Gastroesophageal sphincter (tissue), 4 donors: ENCODE data around the gene HES3. TPM values are rescaled to one million over a fixed set of nuclear protein-coding genes. Genes with fewer than 3 reads are reported as not detected.

ENCODE experiments used
- ATAC-seq: fragments of 150-250 bp; one replicate; pipeline ENCODE4 v1.9.1; 2016; ENCODE audit warnings: mild to moderate bottlenecking, moderate library complexity
- H3K27ac ChIP-seq, 4 donors: fragments of 200-600 bp; sonication (generic) in 3 of 4; 1 replicate in 3 of 4; 2 replicates in 1 of 4; pipeline ENCODE4 v1.5.1; 2016 to 2019
- H3K27me3 ChIP-seq: fragments of 200-600 bp; sonication (generic); one replicate; pipeline ENCODE4 v1.5.1; 2019
- H3K36me3 ChIP-seq, 2 donors: fragments of 200-600 bp; sonication (generic); one replicate each; pipeline ENCODE4 v1.5.1; 2019; ENCODE audit warnings: control low read depth in 1 of 2
- H3K4me1 ChIP-seq, 3 donors: fragments of 200-600 bp; sonication (generic); 1 replicate in 2 of 3; 2 replicates in 1 of 3; pipeline ENCODE4 v1.5.1; 2016 to 2019; ENCODE audit warnings: control low read depth in 2 of 3
- H3K4me3 ChIP-seq, 2 donors: fragments of 200-600 bp; sonication (generic); one replicate each; pipeline ENCODE4 v1.5.1; 2019; ENCODE audit warnings: mild to moderate bottlenecking in 1 of 2, moderate library complexity in 1 of 2
- H3K9me3 ChIP-seq, 3 donors: fragments of 200-600 bp; sonication (generic); one replicate each; pipeline ENCODE4 v1.5.1; 2017 to 2019; ENCODE audit warnings: control low read depth in 2 of 3
- EP300 ChIP-seq: sonication (generic); formaldehyde crosslinking; IDR thresholded peaks from one replicate; pipeline ENCODE4 v1.6.1; 2017; ENCODE audit warnings: antibody characterized with exemption, mild to moderate bottlenecking
- POLR2A ChIP-seq, 2 donors: fragments of 450-650 bp; IDR thresholded peaks; one replicate each; pipeline ENCODE4 v1.6.1; 2017; ENCODE audit warnings: antibody characterized with exemption in 2 of 2, mild to moderate bottlenecking in 2 of 2, moderate library complexity in 1 of 2
- POLR2AphosphoS5 ChIP-seq: sonication (generic); formaldehyde crosslinking; IDR thresholded peaks from one replicate; pipeline ENCODE4 v1.6.1; 2017; ENCODE audit warnings: antibody characterized with exemption
- WGBS, 2 donors: methylation state at CpG; one replicate each; pipeline ENCODE4 v1.1.5; 2018; ENCODE audit warnings: low coverage in 1 of 2; 5-methylcytosine and 5-hydroxymethylcytosine counted together
- total RNA-seq, 4 donors: library from RNA; depleted of rRNA; stranded (reverse); fragments of >200 nt; gene quantifications; one replicate each; pipeline ENCODE4 v1.1.0, GENCODE V29; 2016
- TF ChIP-seq, protein P1 (sequence below), 4 experiments: fragments of 200-600 bp in 2 of 4; fragments of 450-650 bp in 2 of 4; sonication (generic) in 1 of 4; IDR thresholded peaks; one replicate each; pipeline ENCODE4 v1.5.1; 2017 to 2019; ENCODE audit warnings: antibody characterized with exemption in 4 of 4, mild to moderate bottlenecking in 2 of 4, moderate library complexity in 2 of 4

HES3 gene
- total RNA-seq, 4 donors from 2014 or later: not detected

DNA sequence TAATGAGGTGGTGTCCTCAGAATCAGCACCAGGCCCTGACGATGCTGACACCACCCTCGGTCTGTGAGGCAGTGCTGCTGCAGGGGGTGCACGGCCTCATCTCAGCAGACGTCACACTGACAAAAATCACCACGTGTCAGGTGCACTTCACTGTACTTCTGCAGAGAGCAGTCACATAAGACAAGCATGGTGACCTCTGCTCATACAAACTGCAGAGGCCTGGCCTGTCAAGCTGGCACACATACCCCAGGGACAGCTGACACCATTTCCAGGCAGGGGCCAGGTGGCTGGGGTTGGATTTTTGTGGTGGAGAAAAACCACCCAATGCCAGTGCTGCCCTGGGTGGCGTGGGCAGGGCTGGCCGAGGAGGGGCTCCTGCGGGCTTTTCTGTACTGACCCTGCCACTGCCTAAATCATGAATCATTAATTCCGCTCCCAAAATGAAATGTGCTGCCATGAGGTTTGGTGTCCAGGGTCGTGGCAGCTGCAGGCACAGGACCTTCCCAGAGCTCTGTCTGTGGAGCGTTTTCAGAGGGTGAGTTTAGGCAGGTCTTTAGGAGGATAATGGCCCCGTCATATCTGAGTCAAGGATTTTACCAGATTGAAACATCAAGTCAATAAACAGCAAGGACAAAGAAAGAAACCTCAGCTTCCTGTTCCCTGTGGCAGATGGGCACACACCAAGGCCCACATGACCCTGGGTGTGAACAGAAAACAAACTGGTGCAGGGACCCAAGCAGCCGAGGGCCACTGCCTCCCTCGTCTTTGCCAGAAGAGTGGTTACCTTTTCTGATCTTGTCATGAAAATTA, 50.3 kb downstream of the HES3 start:
- Histone ChIP-seq H3K36me3 (peaks cover 0 to 20% of the 10 kb centered on the region in 2 donors), H3K27ac (no peak overlapping the region), H3K4me3 (no peak overlapping the region), H3K9me3 (no peaks in the 10 kb centered on the region), H3K27me3 (no peaks in the 10 kb centered on the region), H3K4me1 (no peaks in the 10 kb centered on the region)
- 90 to 100% methylated on average over 2 to 6 of the region's 14 CpGs for WGBS, 2 donors
- TF ChIP-seq POLR2AphosphoS5 (no peak), EP300 (no peak), POLR2A (IDR thresholded peaks at IDR 0.05) (no peak)
- TF ChIP-seq, protein P1, sequence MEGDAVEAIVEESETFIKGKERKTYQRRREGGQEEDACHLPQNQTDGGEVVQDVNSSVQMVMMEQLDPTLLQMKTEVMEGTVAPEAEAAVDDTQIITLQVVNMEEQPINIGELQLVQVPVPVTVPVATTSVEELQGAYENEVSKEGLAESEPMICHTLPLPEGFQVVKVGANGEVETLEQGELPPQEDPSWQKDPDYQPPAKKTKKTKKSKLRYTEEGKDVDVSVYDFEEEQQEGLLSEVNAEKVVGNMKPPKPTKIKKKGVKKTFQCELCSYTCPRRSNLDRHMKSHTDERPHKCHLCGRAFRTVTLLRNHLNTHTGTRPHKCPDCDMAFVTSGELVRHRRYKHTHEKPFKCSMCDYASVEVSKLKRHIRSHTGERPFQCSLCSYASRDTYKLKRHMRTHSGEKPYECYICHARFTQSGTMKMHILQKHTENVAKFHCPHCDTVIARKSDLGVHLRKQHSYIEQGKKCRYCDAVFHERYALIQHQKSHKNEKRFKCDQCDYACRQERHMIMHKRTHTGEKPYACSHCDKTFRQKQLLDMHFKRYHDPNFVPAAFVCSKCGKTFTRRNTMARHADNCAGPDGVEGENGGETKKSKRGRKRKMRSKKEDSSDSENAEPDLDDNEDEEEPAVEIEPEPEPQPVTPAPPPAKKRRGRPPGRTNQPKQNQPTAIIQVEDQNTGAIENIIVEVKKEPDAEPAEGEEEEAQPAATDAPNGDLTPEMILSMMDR (IDR thresholded peaks at IDR 0.05): no peak
- no peak for ATAC-seq

DNA sequence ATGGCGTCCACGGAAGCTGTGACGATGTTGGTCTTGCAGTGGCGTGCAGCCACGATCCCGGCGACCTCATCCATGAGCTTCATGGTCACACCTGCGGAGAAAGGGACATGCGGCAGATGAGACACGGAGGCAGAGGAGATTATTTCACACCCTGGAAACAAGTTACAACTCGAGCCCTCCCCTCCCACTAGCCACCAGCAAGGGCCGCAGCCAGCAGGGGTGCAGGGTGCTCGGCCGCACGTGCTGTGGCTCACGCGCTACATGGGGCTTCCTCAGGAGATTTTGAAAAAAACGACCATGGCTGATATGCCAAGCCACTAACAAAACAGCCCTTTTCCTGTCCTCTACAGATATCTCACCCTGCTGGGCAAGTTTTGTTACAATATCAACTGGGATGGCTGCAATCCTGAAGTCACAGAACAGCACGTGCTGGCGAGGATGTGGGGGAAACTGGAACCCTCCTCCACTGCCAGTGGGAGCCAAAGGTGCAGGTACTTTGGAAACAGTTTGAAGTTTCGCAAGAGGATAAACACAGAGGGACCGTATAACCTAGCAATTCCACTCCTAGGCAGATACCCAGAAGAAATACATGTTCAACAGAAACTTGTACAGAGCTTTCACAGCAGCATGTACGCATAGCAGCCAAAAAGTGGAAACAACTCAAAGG, 51.0 kb downstream of the HES3 start:
- 76 to 93% methylated on average over 3 to 9 of the region's 23 CpGs for WGBS, 2 donors

More for the DNA sequence above, 51.0 kb downstream of the HES3 start:
- no peaks in the 10 kb centered on the region for H3K27me3 ChIP-seq
- no peaks in the 10 kb centered on the region for H3K4me1 ChIP-seq
- peaks cover 0 to 20% of the 10 kb centered on the region in 2 donors for H3K36me3 ChIP-seq
- no peaks in the 10 kb centered on the region for H3K9me3 ChIP-seq
- H3K27ac ChIP-seq: no peak overlapping the region
- H3K4me3 ChIP-seq: no peak overlapping the region
- TF ChIP-seq POLR2A (IDR thresholded peaks at IDR 0.05) (no peak), EP300 (no peak), POLR2AphosphoS5 (no peak)
- TF ChIP-seq, protein P1 (IDR thresholded peaks at IDR 0.05): no peak
- ATAC-seq: no peak

Other genes with a start within 250 kb of the HES3 start
- 10 to 100 TPM; 10.9 to 12.6 (median 11.7) TPM for gene KCNAB2, start 198.3 kb upstream of the HES3 start, total RNA-seq
- 10 to 100 TPM in 2 of 4 donors, 1 to 10 TPM in 2; 4.4 to 34.9 (median 9.2) TPM for gene CHD5, start 63.9 kb upstream of the HES3 start, total RNA-seq
- 100 to 1,000 TPM; 126 to 281 (median 227) TPM for gene RPL22, start 44.6 kb upstream of the HES3 start, total RNA-seq
- gene RNF207, start 38.1 kb upstream of the HES3 start, total RNA-seq: 10 to 100 TPM in 3 of 4 donors, 1 to 10 TPM in 1; 3.0 to 34.1 (median 18.3) TPM
- 10 to 100 TPM; 53.4 to 91.3 (median 85.0) TPM for gene ICMT, start 8.2 kb upstream of the HES3 start, total RNA-seq
- 1 to 10 TPM; 2.6 to 8.9 (median 6.2) TPM for gene GPR153, start 16.9 kb downstream of the HES3 start, total RNA-seq
- gene ACOT7, start 149.6 kb downstream of the HES3 start, total RNA-seq: 10 to 100 TPM; 22.3 to 32.5 (median 25.0) TPM
- gene HES2, start 175.7 kb downstream of the HES3 start, total RNA-seq: 1 to 10 TPM in 1 of 4 donors, not detected in 3; 7.3 TPM
- gene ESPN, start 180.6 kb downstream of the HES3 start, total RNA-seq: under 1 TPM in 3 of 4 donors, not detected in 1; 0.47 to 0.92 (median 0.81) TPM
- gene TNFRSF25, start 222.0 kb downstream of the HES3 start, total RNA-seq: 10 to 100 TPM in 2 of 4 donors, 1 to 10 TPM in 2; 4.2 to 11.2 (median 8.8) TPM
- 10 to 100 TPM in 3 of 4 donors, 1 to 10 TPM in 1; 8.6 to 14.0 (median 11.4) TPM for gene PLEKHG5, start 247.5 kb downstream of the HES3 start, total RNA-seq